H54 (cell line): ENCODE results near the gene IQCF6.
A peak's percentile ranks its signal among the peaks of the same experiment; 100 is the strongest.

Source experiments
- DNase-seq: peaks from one replicate; pipeline ENCODE4 v3.0.0; 2011; ENCODE audit warnings: low spot score, mixed read lengths; ENCODE audit not compliant: insufficient read length
- FAIRE-seq: peaks from 3 replicates; lab custom pipeline; 2011; peaks lifted over from hg19 to GRCh38; lab: Jason Lieb, UNC
- POLR2A ChIP-seq: IDR thresholded peaks from 2 replicates; pipeline ENCODE4 v1.6.1; 2011; ENCODE audit warnings: low read depth, mild to moderate bottlenecking, low read length

Gene IQCF6

DNA sequence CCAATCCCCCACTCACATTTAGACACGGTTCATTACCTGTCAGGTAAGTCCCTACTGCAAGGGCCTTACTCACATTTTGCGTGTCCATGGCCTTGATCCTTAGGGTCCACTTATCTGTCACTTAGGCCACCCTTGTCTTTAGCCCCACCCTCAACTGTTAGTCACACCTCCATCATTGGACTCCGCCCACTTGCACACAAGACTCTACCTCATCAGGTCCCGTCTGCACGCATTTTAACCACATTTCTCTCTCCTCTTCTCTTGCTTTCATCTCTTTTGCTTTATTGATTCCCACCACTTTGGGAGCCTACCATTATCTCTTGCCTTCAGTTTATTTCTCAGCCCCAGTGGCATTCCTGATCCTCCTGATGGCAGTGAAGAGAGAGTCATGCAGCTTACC lies at the start of gene IQCF6:
TSS of gene IQCF6 (minus strand) at position 101 of the 400 bp plus-strand sequence. CDS start at position 88, 13 bp downstream.
- FAIRE-seq, result no peak

DNA sequence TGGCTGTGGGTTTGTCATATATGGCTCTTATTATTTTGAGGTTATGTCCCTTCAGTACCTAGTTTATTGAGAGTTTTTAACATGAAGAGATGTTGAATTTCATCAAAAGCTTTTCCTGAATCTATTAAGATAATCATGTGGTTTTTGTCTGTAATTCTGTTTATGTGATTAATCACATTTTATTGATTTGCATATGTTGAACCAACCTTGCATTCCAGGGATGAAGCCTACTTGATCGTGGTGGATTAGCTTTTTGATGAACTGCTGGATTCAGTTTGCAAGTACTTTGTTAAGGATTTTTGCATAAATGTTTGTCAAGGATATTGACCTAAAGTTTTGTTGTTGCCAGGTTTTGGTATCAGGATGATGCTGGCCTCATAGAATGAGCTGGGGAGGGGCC lies 49.3 kb upstream of the IQCF6 start:
- FAIRE-seq, result no peak
- TF ChIP-seq POLR2A, result no peak
- no peak for DNase-seq

More for the DNA sequence above, at the start of gene IQCF6:
- no peak for TF ChIP-seq POLR2A
- no peak for DNase-seq

DNA sequence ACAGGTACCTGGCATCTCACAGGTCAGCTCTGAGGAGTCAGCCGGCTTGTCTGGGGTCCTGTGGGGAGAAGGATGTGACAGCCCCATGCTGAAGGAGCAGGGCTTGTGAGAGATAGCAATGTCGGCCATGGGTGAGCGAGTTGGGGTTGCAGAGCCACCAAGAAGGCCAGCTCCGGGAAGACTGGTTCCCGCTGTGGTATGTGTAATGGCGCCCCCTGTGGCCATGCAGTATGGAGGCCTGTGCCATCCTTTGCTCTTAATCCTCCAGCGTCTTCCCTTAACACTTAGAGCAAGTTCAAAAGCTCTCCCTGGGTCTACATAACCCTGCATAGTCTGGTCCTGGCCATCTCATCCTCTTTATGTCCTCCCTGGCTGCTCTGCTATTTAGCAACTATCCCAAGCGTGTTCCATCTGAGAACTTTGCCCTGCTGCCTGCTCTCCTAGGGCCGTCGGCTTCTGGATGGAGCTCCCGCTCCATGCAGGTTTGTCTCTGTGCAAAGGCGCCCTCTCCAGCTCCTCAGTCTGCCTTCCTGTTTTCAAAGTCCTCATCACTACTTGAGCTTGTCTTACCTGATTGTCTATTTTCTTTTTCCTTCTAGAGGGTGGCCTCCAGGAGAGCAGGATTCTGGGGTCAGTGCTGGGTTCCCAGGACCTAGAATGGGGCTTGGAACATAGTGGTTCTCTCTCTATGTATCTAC lies 40.8 kb upstream of the IQCF6 start:
- TF ChIP-seq POLR2A, result no peak
- FAIRE-seq (no peak), DNase-seq (peak; percentile 29)

DNA sequence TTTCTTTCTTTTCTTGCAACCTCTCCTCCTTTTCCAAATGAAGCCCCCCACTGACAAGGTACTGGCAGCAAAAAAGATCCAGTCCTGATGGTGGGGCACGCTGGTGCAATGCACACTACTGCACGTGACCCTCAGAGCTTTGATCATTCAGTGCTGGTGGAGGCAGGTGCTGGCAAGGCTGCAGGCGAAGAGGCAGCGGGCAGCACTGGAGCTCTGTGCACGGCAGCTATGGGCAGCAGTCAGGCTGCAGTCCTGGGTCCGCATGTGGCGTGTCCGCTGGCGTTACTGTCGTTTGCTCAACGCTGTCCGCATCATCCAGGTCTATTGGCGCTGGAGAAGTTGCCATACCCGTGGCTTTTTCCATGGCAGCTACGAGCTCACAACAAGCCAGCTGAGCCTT lies 40.1 kb upstream of the IQCF6 start:
- FAIRE-seq (no peak), DNase-seq (no peak)
- TF ChIP-seq POLR2A, result no peak

DNA sequence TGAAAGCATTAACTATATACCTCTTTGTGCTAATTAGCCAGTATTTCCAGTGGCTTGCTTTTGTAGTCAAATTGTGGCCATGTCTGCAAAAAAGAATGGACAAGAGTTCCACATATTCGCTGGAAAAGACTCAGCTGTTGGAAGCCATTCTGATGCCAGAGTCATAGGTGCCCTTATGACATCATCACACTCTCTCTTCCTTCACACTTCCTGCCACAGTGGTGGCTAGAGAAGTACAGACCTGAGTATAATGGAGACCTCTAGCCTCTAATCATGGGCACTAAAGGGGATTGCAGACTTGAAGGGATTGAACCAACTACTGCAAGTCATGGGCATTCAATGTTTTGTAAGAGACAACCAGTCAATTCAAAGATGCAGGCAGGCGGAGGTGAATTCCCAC lies 38.3 kb upstream of the IQCF6 start:
- TF ChIP-seq POLR2A, result no peak
- FAIRE-seq (no peak), DNase-seq (no peak)

DNA sequence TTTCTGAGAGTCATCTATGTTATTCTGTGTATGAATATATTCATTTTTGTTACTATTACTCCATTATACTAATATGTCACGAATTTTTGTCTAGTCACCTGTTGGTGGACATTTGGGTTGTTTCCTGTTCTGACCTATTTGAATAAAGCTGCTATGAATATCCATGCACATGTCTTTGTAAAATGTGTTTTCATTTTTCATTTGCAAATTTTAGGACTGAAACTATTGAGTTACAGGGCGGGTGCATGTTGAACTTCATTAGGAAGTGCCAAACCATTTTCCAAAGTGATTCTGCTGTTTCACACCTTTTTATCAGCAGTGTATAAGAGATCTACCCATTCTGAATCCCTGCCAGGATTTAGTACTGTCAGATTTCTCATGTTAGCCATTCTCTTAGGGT lies 37.7 kb upstream of the IQCF6 start:
- FAIRE-seq, result no peak
- no peak for DNase-seq
- no peak for TF ChIP-seq POLR2A

DNA sequence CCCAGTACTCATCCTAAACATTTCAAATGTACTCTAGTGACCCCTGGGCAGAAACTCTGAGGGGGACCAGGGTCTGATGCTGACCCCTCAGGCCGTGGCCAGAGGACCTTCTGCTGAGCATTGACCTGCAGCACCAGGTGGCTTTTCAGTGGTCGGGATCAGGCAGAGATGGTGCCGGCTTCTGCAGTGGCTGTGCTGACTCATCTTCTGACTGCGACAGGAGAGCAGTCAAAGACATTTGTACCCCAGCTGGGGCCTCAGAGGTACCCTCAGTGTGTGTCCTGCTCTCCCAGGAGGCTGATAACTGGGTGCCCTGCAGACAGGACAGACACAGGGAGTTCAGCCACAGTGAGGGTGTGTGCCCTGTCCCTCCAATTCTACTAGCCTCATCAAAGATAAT lies 36.6 kb upstream of the IQCF6 start:
- FAIRE-seq, result no peak
- no peak for TF ChIP-seq POLR2A
- no peak for DNase-seq

DNA sequence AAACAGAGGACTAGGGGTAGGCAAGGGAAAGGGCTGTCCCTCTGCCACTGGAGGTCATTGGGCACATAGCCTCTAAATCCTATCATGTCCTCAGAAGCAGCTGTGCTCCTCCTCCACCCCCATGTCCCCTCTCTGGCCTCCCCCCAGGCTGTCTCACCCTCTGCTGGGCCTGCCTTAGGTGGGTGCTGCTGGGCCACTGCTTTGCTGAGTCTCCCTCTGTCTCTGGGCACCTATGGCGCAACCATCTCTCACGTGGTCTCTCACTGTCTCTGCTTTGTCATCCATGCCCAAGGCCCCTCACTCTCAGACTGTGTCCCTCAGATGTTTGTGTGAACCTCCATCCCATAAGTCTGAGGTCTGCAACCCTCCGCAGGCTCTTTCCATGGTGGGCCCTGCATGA lies 35.0 kb upstream of the IQCF6 start:
- TF ChIP-seq POLR2A, result no peak
- no peak for FAIRE-seq
- no peak for DNase-seq

DNA sequence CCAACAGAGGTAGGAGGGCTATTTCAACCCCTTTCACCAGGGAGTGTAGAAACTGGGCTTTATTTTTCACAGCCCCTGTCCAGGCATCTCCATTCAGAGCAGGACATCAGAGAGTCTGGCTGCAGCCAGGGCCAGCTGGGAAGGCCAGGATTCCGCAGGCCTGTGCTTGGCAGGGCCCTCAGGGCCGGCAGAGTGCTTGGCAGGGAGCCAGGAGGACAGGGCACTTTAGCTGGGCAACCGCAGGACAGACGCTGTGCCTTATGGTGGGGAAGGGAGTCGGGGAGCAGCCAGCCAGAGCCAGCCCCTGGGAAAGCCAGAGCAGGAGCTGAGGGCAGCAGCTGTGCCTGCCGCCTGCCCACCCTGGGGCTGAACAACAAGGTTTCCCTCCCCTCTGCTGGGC lies 34.5 kb upstream of the IQCF6 start:
- no peak for DNase-seq
- TF ChIP-seq POLR2A, result no peak
- FAIRE-seq, result no peak

DNA sequence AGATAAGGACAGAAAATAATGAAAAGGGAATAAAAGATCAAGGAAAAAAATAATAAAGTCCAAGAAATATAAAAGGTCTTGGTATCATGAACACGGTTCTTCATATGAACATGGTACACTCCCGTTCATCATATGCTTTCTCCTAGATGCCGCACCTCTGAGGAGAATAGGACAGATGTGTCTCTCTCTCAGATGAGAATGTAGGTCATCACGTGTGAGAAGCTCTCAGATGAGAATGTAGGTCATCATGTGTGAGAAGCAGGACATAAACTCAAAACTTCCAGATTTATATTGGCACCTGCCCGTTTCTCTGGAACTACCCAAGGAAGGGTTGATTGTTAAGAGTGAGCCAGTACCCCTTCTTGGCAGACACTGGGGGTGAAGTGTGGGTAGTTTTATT lies 29.9 kb upstream of the IQCF6 start:
- TF ChIP-seq POLR2A, result no peak
- FAIRE-seq (no peak), DNase-seq (no peak)

DNA sequence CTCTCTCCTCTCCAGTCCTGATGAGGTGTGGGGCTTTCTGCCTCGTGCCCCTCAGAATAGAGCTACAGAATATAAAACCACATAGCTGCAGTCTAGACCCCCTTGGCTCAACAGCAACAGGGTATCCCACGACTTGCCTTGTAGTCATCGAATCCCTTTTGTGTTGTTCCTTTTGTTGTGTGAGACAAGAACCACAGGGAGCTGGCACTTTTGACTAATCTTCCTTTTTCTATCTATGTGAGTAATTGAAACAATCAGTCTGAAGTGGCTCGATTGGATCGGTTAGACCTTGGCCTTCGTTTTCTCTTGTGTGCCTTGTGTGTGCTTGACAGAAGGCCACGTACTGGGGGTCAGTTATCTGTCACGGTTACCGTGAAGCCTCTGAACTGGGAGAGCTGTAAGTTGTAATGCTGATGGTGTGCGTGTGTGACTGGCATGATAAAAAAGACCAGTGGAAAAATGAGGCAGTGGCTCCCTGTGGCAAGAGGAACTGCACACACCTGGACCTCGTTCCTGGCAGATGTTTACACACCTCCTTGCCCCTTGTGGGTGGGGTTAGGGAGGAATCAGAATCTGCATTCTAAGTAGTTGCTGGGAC lies 23.2 kb upstream of the IQCF6 start:
- FAIRE-seq (no peak), DNase-seq (no peak)
- no peak for TF ChIP-seq POLR2A

DNA sequence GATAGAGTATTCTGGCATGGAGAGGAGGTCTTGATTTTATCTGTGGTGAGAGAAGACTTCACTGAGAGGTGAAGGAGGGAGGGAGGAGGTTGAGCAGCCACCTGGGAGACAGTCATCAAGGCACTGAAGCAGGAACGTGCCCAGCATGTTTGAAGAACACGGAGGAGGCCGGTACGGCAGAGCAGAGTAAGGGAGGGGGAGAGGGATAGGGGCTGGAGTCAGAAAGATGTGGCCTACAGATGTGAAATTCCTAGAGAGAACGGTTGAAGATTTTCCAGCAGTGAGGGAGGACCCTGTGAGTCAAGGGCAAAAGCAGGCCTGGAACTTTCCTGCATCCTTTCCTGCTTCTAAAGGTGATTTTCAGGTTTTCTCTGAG lies 21.7 kb upstream of the IQCF6 start:
- FAIRE-seq (no peak), DNase-seq (no peak)
- no peak for TF ChIP-seq POLR2A

DNA sequence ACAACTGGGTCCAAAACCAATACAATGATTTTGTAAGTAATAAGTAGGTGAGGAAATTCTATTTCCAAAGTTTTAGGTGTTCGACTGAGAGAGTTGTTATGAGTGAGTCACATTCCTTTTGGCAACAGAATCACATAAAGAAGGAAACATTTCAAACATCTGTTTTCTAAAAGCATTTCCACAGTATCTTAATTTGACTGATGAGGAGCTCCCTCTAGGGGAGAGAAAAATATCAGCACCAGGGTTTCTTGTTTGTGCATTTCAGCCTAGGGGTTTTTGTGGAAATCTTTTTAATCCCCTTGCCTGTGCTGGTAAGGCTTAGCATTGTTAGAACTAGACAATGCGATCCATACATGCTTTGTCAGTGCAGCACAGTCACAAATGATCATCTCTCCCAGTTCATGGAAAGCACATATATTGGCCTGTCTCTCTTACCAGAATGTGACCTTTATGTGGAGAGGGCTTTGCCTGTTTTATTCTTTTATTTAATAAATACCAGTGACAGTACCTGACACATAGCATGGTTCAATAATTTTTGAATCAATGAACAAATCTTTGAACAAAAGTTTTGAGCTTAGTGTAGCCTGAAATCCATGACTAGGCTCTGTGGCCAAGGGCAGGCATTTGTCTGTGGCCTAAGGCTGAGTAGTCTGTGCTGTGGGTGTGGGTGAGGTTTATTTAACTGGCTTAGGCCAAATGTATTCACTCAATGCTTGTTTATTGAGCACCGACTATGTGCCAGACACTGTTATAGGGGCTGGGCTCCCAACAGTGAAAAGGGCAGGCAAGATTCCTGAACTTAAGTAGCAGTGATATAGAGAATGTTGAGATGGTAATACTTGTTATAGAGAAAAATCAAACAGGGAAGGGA lies 21.1 kb upstream of the IQCF6 start:
- FAIRE-seq (peak; percentile 78), DNase-seq (peak; percentile 32)
- TF ChIP-seq POLR2A, result no peak

DNA sequence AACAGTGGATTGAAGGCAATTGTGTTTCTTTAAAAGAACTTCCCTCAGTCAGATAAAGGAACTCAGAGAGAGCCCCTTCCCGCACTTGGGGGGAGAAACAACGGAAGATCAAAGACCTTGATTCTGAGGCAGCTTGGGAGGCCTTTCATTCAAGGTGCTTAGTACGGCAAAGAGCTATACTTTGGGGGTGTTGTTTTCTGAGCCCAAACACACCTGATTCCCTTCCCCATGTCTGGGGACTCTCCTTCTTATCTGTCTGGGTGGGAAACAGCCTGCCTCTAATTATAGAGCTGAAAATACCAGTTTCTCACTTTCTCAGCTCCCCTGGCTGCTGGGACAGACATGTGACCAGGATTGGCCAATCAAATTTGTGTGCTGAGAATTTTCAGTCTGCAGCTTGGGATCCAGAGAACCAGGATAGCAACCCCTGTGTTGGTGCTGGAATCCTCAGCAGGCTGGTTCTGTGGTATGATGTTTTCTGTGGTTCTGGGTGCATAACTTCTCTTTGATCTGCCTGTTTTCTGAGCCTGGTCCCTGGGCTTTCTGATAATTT lies 19.4 kb upstream of the IQCF6 start:
- TF ChIP-seq POLR2A, result no peak
- no peak for DNase-seq
- no peak for FAIRE-seq
